Transverse colon (tissue), 3 donors: ENCODE data around the gene DDX49.

Experiments used
- EP300 ChIP-seq: sonication (generic); formaldehyde crosslinking; IDR thresholded peaks from one replicate; pipeline ENCODE4 v1.6.1; 2017; ENCODE audit warnings: antibody characterized with exemption, low read depth
- POLR2A ChIP-seq: fragments of 450-650 bp; IDR thresholded peaks from one replicate; pipeline ENCODE4 v1.6.1; 2016; ENCODE audit warnings: antibody characterized with exemption, mild to moderate bottlenecking, moderate library complexity
- TF ChIP-seq, protein P1 (sequence below), 5 experiments: fragments of 200-600 bp in 3 of 5; fragments of 450-650 bp in 2 of 5; sonication (generic) in 3 of 5; IDR thresholded peaks; 1 replicate in 2 of 5; 2 replicates in 3 of 5; pipeline ENCODE4 v1.5.1; 2016 to 2017; ENCODE audit warnings: antibody characterized with exemption in 5 of 5, inconsistent platforms in 3 of 5, mild to moderate bottlenecking in 2 of 5, moderate library complexity in 1 of 5

DNA sequence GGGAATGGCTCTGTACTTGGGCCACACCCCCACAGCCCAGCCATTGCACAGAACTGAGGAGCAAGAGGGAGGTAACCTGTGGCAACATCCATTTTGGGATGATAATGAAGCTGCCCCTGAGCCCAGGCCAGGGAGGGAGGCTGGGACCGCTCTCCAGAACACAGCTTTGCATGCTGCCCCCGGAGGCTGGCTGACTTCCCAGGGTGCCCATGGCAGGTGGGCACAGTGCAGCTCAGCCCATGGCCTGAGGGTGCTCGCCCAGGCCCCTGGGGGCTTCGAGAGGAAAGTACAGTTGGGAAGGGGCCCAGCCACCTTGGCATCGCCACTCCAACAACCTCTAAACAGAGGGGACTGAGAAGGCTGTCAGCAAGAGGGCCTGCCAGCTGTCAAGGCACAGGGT is 6.0 kb upstream of the DDX49 start:
- no peak for TF ChIP-seq POLR2A
- TF ChIP-seq EP300: no peak
- TF ChIP-seq, protein P1, sequence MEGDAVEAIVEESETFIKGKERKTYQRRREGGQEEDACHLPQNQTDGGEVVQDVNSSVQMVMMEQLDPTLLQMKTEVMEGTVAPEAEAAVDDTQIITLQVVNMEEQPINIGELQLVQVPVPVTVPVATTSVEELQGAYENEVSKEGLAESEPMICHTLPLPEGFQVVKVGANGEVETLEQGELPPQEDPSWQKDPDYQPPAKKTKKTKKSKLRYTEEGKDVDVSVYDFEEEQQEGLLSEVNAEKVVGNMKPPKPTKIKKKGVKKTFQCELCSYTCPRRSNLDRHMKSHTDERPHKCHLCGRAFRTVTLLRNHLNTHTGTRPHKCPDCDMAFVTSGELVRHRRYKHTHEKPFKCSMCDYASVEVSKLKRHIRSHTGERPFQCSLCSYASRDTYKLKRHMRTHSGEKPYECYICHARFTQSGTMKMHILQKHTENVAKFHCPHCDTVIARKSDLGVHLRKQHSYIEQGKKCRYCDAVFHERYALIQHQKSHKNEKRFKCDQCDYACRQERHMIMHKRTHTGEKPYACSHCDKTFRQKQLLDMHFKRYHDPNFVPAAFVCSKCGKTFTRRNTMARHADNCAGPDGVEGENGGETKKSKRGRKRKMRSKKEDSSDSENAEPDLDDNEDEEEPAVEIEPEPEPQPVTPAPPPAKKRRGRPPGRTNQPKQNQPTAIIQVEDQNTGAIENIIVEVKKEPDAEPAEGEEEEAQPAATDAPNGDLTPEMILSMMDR (IDR thresholded peaks at IDR 0.05): no peak
